Stimulated activated CD8-positive, alpha-beta memory T cell treated with anti-CD3 and anti-CD28 coated beads, Interleukin-2, amount 100 ng/mL, for 1 hour (primary cell): ENCODE results near the gene FAM13C.
"Not testable (repeated sequence)": the region's sequence is repeated elsewhere in the genome, so short reads cannot be mapped to it uniquely, and the experiment has no call there.

ENCODE experiments used
- DNase-seq, 2 donors: peaks; one replicate each; pipeline ENCODE4 v3.0.0-alpha.2; 2020; ENCODE audit warnings: low read depth in 2 of 2

Gene FAM13C

GRCh38 chr10:59234816-59235429 is 127.4 kb downstream of the FAM13C start:
- no peak for DNase-seq

DNA sequence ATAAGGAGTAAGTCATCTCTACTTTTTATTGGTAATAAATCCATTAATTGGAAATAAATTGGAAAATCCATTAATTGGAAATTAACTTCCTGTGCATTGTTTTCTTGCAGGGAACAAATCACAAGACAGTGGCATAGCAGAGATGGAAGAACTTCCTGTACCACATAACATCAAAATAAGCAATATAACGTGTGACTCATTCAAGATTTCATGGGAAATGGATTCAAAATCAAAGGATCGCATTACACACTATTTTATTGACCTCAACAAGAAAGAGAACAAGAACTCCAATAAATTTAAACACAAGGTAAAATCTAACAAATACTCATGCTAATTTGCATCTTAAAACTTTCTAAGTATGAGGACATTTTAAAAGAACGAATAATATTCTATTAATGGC is 128.2 kb downstream of the FAM13C start:
- DNase-seq: no peak

- no peak for DNase-seq
Measured at GRCh38 chr10:59229441-59229840, 132.9 kb downstream of the FAM13C start.

DNA sequence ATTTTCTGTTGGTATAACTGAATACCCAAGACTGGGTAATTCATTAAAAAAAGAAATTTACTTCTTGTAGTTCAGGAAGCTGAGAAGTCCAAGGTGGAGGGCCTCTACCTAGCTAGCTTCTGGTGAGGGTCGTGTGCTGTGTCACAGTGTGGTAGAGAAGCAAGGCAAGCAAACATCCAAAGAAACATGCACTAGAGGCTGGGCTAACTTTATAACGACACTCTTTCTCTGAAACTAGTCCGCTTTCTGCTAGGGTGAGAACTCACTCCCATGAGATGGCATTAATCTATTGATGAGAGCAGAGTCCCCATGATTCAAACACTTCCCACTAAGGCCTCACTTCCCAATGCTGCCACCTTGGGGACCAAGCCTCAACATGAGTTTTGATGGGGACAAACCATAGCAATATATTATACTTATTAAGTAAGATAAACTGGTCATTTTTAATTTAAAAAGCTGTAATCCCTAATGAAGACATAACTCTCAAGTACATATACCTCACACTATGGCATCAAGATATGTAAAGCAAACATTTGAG is 135.1 kb downstream of the FAM13C start:
- no peak for DNase-seq

DNA sequence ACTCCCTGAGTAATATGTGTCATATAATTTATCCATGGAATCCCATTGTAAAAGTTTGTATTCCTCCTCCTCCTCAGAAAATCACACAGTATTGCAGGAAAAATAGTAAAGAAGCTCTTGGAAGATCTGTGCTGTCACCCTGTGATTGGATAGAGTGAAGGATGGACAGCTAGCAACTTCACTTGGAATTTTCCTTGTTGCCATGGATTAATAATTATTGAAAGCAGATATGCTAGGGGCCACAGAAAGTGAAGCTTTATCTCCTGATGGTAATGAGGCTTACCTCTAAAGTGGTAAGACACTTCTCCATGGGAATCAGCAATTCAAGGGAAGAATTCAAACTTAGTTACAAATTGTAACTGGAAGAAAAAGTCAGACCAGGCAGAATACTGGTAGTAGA is 137.1 kb downstream of the FAM13C start:
- no peak for DNase-seq

DNA sequence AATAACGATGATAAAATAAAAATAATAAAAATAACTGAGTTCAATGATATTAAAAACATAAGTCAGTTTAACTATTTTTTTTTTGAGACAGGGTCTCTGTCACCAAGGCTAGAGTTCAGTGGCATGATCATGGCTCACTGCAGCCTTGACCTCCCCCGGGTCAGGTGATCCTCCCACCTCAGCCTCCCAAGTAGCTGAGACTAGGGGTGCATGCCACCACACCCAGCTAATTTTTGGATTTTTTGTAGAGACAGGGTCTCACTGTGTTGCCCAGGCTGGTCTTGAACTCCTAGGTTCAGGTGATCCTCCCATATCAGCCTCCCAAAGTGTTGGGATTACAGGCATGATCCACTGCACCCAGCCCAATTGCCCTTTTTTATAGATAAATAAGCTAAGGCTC is 138.8 kb downstream of the FAM13C start:
- not testable (repeated sequence) for DNase-seq

GRCh38 chr10:59222788-59223187 is 139.6 kb downstream of the FAM13C start:
- no peak for DNase-seq

- DNase-seq: no peak
Measured at GRCh38 chr10:59216178-59216869, 146.0 kb downstream of the FAM13C start.

DNA sequence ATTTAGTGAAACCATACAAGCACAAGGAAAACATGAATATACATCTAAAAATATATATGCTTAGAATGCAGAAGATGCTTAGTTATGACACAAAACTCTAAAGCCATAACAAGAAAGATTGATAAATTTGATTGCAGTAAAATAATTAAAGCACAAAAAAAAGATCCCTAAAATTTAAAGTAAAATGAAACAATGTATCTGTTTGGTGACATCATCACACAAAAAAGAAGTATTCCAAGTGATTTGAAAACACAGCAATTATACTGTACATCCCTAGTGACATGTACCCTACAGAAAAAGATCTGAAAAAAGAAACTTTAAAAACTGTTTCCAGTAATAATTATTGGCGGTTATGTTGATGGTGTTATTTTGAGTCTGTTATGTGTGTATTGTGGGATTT is 148.2 kb downstream of the FAM13C start:
- DNase-seq: no peak

DNA sequence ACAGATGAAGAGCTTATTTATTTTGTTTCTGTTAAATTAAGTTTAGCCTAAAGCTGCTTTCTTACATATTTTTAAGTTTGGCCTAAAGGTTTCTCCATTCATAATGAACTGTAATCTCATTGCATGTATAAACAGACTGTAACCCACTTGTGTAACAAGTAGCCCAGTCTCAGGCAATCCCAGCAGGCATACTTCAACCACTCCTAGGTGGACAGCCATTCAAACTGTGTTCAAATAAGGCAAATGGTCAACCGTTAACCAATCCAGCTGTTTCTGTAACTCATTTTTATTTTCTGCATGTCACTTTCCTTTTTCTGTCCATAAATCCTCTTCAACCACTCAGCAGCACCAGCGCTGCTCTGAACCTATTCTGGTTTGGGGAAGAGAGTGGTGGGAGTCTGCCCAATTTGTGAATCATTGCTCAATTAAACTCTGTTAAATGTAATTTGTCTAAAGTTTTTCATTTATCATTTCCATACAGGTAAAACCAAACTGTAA is 150.0 kb downstream of the FAM13C start:
- no peak for DNase-seq

GRCh38 chr10:59206204-59206720 is 156.1 kb downstream of the FAM13C start:
- no peak for DNase-seq
